Fibroblast of lung (primary cell): ENCODE measurements around the gene MRPS27.

Source experiments
- CTCF ChIP-seq, 2 donors: IDR thresholded peaks in 1 of 2; conservative IDR thresholded peaks in 1 of 2; 1 replicate in 1 of 2; 2 replicates in 1 of 2; pipeline ENCODE4 v1.5.1; 2011 to 2012; ENCODE audit warnings: low read length in 2 of 2, control low read depth in 1 of 2, inconsistent platforms in 1 of 2, low read depth in 1 of 2, mild to moderate bottlenecking in 1 of 2
- EZH2 ChIP-seq: IDR thresholded peaks from 2 replicates; pipeline ENCODE4 v1.5.1; 2012; ENCODE audit warnings: low read length, control low read depth, mild to moderate bottlenecking; ENCODE audit errors: missing control alignments

- TF ChIP-seq CTCF (conservative IDR thresholded peaks at IDR 0.05 in 1 of 2, IDR thresholded peaks at IDR 0.05 in 1 of 2; ENCODE audit: low read depth in 1 of 2, low read length in 2 of 2) (no peak), EZH2 (no peak)
Measured at GRCh38 chr5:72241346-72242003, 78.6 kb downstream of the MRPS27 start.
